HEK293T (cell line): ENCODE data around the gene MYCBP.

ENCODE experiments used
- CTCF ChIA-PET: fragments of 350-600 bp; formaldehyde crosslinking; extraction: SDS; loops from one replicate; lab custom pipeline; 2021; ENCODE audit warnings: antibody characterized with exemption, inconsistent platforms; lab: Yijun Ruan, JAX
- POLR2A ChIA-PET: fragments of 350-600 bp; formaldehyde crosslinking; extraction: SDS; loops from one replicate; lab custom pipeline; 2020; ENCODE audit warnings: antibody characterized with exemption, inconsistent platforms; lab: Yijun Ruan, JAX
- DNase-seq: peaks from one replicate; pipeline ENCODE4 v3.0.0; 2012; ENCODE audit warnings: mixed read lengths; ENCODE audit errors: extremely low spot score
- ARNT ChIP-seq: fragments of 450-650 bp; IDR thresholded peaks from 2 replicates; pipeline ENCODE4 v1.6.1; 2017; ENCODE audit warnings: mild to moderate bottlenecking
- BHLHE40 ChIP-seq: fragments of 450-650 bp; IDR thresholded peaks from 2 replicates; pipeline ENCODE4 v1.6.1; 2016; ENCODE audit warnings: mild to moderate bottlenecking, moderate library complexity, borderline replicate concordance
- CTBP1 ChIP-seq: fragments of 450-650 bp; IDR thresholded peaks from 2 replicates; pipeline ENCODE4 v1.6.1; 2016; ENCODE audit warnings: borderline replicate concordance
- ELF4 ChIP-seq: fragments of 450-650 bp; IDR thresholded peaks from 2 replicates; pipeline ENCODE4 v1.6.1; 2017; ENCODE audit warnings: antibody characterized with exemption
- FOXA1 ChIP-seq: fragments of 450-650 bp; IDR thresholded peaks from 2 replicates; pipeline ENCODE4 v1.6.1; 2016; ENCODE audit warnings: mild to moderate bottlenecking
- FOXK2 ChIP-seq: fragments of 450-650 bp; IDR thresholded peaks from 2 replicates; pipeline ENCODE4 v1.6.1; 2016; ENCODE audit warnings: mild to moderate bottlenecking
- FOXM1 ChIP-seq: fragments of 450-650 bp; IDR thresholded peaks from 2 replicates; pipeline ENCODE4 v1.6.1; 2017; ENCODE audit warnings: mild to moderate bottlenecking, borderline replicate concordance
- HDGF ChIP-seq: fragments of 450-650 bp; IDR thresholded peaks from 2 replicates; pipeline ENCODE4 v1.6.1; 2017; ENCODE audit warnings: antibody characterized with exemption, borderline replicate concordance
- L3MBTL2 ChIP-seq: fragments of 450-650 bp; conservative IDR thresholded peaks from 2 replicates; pipeline ENCODE4 v1.6.1; 2016; ENCODE audit warnings: mild to moderate bottlenecking
- LEF1 ChIP-seq: fragments of 450-650 bp; IDR thresholded peaks from 2 replicates; pipeline ENCODE4 v1.6.1; 2017; ENCODE audit warnings: mild to moderate bottlenecking, borderline replicate concordance
- NFRKB ChIP-seq: fragments of 450-650 bp; IDR thresholded peaks from 2 replicates; pipeline ENCODE4 v1.6.1; 2016; ENCODE audit warnings: mild to moderate bottlenecking, moderate library complexity
- PKNOX1 ChIP-seq: fragments of 450-650 bp; IDR thresholded peaks from 2 replicates; pipeline ENCODE4 v1.6.1; 2016
- SP1 ChIP-seq: fragments of 450-650 bp; IDR thresholded peaks from 2 replicates; pipeline ENCODE4 v1.6.1; 2017
- SUZ12 ChIP-seq: fragments of 450-650 bp; IDR thresholded peaks from 2 replicates; pipeline ENCODE4 v1.6.1; 2016; ENCODE audit warnings: mild to moderate bottlenecking
- TARDBP ChIP-seq: fragments of 450-650 bp; IDR thresholded peaks from 2 replicates; pipeline ENCODE4 v1.6.1; 2016
- ZNF384 ChIP-seq: fragments of 450-650 bp; IDR thresholded peaks from 2 replicates; pipeline ENCODE4 v1.6.1; 2016

The MYCBP gene

DNA sequence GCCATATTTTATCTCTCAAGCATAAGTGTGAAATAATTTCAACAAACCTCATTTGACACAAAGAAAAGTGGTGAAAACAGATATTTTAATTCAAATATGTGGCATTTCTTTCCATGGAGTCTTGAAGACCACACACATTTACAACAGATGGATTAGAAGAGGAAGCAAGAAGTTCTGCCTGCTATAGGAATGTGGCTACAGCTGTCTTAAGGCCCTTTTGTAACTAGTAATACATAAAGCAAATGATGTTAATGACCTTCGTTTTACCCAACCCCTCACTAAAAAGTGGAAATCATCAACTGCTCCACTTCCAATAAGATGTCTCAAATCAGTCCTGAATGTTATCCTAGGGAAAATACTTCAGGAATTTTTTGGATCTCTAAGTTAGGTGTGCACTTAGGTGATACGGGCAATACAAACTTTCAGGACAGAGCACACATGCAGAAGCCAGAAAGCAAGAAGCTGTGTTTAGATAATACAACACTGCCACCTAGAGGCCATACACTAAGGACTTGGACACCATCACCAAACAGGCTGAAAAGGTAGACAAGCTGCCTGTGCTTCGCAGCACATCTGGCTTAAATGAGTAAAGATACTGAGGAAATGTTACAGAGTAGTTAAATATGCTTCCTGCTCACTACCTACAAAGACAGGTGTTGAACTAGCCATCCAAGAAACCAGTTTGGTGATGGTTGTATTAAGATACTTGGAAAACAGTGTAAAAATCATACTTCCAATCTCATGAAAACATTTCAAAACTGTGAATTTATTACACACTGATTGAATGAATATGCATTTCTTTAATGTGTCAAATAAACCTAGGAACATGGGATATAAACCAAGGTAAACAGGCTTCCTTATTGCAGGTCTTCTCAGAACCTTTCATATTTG lies 38.0 kb downstream of the MYCBP start:
- ChIA-PET CTCF (interaction anchor here (0.6 to 1.1 kb wide), 8 partner anchors 8 to 993 kb away, joined by 3 read pairs; no protein-coding TSS in a partner anchor), POLR2A (no interaction called here)
- peak; percentile 69 for DNase-seq

DNA sequence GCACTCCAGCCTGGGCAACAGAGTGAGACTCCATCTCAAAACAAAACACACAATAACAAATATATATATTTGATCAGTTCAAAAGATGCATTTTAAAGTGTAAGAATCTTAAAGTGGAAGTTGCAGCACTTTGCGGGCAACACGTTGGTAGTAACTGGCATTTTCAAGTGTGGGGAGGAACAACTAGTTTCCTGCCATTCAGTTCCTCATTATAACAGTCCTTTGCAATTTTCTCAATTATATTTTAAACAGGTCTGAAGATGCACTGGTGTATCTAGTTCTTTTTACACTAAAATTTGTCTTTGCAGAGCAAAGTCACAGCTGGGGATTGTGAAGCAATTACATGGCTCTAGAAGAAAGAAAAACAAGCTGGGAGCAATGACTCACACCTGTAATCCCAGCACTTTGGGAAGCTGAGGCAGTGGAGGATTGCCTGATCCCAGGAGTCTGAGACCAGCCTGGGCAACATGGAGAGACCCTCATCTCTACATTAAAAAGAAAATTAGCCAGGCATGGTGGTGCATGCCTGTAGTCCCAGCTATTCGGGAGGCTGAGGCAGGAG lies 38.8 kb downstream of the MYCBP start:
- TF ChIP-seq FOXM1 (no peak), CTBP1 (no peak), FOXK2 (no peak), L3MBTL2 (no peak), BHLHE40 (no peak), ARNT (no peak), NFRKB (no peak), TARDBP (no peak), ELF4 (no peak), LEF1 (no peak), ZNF384 (no peak), SP1 (no peak), FOXA1 (no peak), HDGF (no peak), PKNOX1 (no peak), SUZ12 (no peak)
- ChIA-PET POLR2A (no interaction called here), CTCF (interaction anchor here (0.6 to 0.9 kb wide), 4 partner anchors 19 to 992 kb away, joined by 3 read pairs; no protein-coding TSS in a partner anchor)
- no peak for DNase-seq

More for the DNA sequence above, 38.0 kb downstream of the MYCBP start:
- TF ChIP-seq ZNF384: no peak
- no peak for TF ChIP-seq BHLHE40
- no peak for TF ChIP-seq FOXM1
- no peak for TF ChIP-seq CTBP1
- TF ChIP-seq TARDBP: no peak

DNA sequence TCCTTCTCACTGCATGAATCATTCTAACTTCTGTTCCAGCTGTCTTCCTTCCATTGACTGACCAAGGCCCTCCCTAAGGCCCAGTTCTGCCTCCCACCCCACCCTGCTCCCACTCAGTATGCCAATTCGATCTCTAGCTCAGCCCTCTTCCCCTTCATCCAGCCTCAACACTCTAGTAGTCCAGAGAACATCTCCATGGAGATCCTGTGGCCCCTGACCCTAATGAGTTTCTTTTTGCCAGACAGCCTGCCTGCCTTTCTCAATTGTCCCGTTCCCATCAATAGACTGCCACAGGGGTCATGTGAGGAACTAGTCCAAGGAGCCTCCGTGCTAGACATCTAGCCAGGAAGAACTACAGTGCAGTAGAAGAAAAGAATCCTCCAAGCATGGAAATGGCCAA lies 40.0 kb downstream of the MYCBP start:
- POLR2A ChIA-PET: interaction anchor here (1.0 kb wide), 1 partner anchor 9 kb away, joined by 3 read pairs; no protein-coding TSS in a partner anchor
- DNase-seq: no peak
- CTCF ChIA-PET: no interaction called here
- no peak for TF ChIP-seq ZNF384

- CTCF ChIA-PET: no interaction called here
Observed at GRCh38 chr1:38832370-38832734, 40.8 kb downstream of the MYCBP start.

GRCh38 chr1:38831731-38832369 lies 41.3 kb downstream of the MYCBP start:
- TF ChIP-seq ARNT (no peak), LEF1 (no peak), CTBP1 (no peak), NFRKB (no peak), ZNF384 (no peak), SUZ12 (no peak)
- POLR2A ChIA-PET: interaction anchor here (1.2 kb wide), 1 partner anchor 28 kb away, joined by 4 read pairs; the partner anchor contains the start of gene RRAGC
- CTCF ChIA-PET: no interaction called here
- no peak for DNase-seq

More at GRCh38 chr1:38832370-38832734, 40.8 kb downstream of the MYCBP start:
- TF ChIP-seq TARDBP (no peak), ARNT (no peak), LEF1 (no peak), CTBP1 (no peak), FOXA1 (no peak), L3MBTL2 (no peak), FOXK2 (no peak), FOXM1 (no peak), ELF4 (no peak), BHLHE40 (no peak), HDGF (no peak), SP1 (no peak), NFRKB (no peak), ZNF384 (no peak), SUZ12 (no peak), PKNOX1 (no peak)
- no peak for DNase-seq
- POLR2A ChIA-PET: no interaction called here

GRCh38 chr1:38829368-38829767 lies 43.8 kb downstream of the MYCBP start:
- TF ChIP-seq NFRKB (no peak), ELF4 (no peak), BHLHE40 (no peak), L3MBTL2 (no peak), ARNT (no peak), ZNF384 (no peak), LEF1 (no peak), HDGF (no peak), TARDBP (no peak), PKNOX1 (no peak), FOXK2 (no peak), SP1 (no peak), SUZ12 (no peak), FOXM1 (no peak), CTBP1 (no peak), FOXA1 (no peak)
- POLR2A ChIA-PET: no interaction called here

More at GRCh38 chr1:38829368-38829767, 43.8 kb downstream of the MYCBP start:
- CTCF ChIA-PET: no interaction called here
- no peak for DNase-seq
